Kidney glomerular epithelial cell (primary cell): ENCODE data around the gene MN1.

Source experiments
- DNase-seq: peaks from one replicate; lab custom pipeline; 2025; lab: John Stamatoyannopoulos, UW

Gene MN1

GRCh38 chr22:27827604-27828587, 26.3 kb upstream of the MN1 start:
- no peak for DNase-seq

GRCh38 chr22:27825174-27825573, 23.6 kb upstream of the MN1 start:
- no peak for DNase-seq

- no peak for DNase-seq
Observed at GRCh38 chr22:27823221-27823620, 21.7 kb upstream of the MN1 start.

GRCh38 chr22:27820896-27821866, 19.6 kb upstream of the MN1 start:
- DNase-seq: no peak

GRCh38 chr22:27816552-27816951, 15.0 kb upstream of the MN1 start:
- no peak for DNase-seq

DNA sequence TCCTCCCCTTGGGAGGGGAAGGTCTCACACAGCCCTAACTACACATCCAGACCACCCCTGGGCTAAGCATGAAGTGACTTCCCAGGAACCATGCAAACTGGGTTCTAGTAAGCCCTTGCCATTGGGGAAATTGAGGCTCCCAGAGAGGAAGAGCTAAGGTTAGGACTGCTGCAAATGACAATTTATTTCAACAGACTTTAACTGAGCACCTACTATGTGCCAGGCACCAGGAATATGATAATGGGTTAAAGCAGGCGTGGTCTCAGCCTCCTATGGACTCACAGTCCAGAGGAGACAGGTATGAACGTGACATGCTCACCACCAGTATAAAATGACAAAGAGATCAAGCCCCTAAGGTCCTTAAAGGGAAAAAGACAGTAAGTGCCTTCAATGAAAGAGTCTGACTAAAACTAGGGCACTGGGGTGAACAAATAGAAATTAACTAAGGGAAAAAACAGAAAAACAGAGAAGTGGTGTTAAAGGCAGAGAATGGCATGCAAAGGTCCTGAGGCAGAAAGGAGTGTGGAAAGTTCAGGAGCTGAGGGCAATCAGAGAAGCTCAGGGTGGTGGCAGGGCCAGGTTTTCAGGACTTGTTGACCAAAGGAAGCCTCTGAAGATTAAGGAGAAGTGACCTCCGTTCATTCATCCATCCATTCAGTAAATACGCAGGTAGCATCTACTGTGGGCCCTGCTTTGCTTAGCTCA, 14.4 kb upstream of the MN1 start:
- DNase-seq: no peak

GRCh38 chr22:27814993-27815392, 13.4 kb upstream of the MN1 start:
- DNase-seq: no peak

- DNase-seq: no peak
Observed at GRCh38 chr22:27811778-27812177, 10.2 kb upstream of the MN1 start.

DNA sequence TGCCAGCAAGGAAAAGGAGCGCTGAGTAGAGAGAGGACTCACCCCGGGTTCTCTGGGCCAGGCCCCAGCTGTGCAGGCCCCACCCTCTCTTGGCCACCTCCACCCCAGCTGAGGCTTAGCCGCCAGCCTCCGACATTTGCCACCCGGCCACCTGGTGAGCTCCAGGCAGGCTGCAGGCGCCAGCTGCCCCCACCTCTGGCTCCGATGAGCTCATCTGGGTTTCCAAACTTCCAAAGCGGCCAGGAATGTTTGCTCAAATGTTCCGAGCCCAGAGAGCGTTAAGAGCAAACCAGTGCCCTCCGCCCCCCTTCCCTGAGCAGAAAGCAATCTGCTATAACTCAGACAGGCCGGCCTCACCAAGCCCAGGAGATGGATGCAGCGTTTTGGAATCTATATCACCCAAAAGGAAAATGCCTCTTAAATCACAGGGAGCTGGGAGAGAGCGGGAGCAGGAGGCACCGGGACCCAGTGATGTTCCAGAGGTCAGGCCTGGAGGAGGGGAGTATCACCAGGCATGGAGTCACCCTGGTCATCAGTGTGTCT, 9.1 kb upstream of the MN1 start:
- DNase-seq: no peak

DNA sequence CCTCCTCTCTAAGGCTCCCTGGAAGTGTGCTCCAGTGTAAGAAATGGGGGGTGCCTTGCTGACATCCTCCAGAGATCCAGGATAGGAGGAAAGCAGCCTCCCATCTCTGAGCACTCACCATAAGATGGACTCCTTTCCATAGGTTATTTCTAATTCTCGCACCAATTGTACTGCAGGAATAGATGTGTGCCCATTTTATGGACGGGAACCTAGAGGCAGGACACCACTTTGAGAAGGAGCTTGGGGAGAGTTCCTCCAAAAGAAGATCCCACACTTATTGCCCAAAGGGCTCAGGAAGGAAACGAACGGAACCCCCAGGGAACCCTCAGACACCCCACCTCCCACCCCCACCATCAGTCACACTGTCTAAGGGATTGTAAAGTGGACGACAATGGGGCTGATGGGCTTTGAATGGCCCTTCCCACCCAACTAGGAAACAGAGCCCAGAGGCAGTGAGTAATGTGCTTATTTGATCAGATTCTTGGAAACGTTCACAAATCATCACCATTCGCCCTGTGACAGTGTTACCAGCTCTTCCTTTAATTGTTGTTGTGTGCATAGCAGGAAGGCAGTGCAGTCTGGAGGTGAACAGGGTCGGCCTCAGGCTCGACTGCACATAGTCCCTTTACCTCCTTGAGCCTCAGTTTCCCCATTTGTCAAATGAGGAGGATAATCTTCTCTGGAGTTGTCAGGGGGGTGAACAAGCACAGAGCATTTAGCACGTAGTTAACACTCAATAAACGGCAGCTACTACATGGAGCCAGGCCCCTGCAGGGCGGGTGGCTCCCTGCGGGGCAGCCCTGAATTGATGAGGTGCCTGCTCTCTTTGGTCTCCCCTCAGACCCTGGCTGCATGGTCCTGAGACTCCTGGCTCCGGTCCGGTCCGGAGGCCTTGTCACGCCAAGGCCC, 8.4 kb upstream of the MN1 start:
- no peak for DNase-seq

DNA sequence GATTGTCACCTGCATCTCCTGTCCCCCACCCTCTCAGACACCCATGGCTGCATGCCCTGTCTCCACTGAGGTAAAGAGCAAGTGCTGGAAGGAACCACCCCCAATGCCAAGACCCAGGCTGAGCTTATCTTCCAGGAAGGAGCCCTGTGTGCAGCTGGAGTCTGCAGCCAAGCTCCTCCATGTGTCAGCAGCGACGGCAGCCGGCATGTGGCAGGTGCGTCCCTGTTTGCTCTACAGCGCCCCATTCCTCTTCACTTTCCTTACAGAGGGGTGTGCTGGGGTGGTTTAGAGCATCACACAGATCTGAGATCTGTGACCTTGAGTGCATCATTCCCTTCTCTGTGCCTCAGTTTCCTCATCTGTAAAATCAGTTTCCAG, 7.7 kb upstream of the MN1 start:
- no peak for DNase-seq

DNA sequence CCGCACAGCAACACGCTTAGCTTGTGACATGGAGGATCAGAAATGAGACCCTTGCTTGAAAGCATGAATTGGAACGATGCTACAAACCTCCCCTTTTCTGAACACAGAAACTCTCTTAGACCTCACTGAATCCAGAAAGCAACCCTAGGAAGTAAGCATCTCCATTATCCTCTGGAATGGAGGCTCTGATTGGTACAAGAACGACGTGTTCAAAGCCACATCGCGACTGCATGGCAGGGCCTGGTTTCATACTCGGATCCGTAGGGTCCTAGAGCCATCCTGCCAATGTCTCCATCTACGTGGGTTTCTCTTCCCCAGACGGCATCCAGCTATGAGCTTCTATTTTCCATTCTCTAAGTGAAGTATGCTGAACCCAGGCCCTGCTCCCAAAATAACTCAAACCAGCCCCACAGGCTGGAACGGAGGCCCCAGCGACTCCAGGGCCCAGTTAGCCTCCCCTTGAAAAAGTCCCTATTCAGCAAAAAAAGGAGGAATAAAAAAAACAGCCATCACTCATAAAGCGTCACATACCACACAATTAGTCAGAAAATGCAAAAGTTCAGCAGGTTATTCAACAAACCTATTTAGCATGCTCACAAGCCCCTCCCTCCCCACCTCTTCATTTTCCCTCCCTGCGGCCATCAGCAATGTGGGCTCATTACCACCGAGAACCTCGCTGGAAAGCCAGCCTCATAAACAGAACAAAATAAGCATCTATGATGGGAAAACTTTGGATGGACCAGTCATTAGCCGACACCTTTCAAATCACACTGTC, 7.1 kb upstream of the MN1 start:
- no peak for DNase-seq

DNA sequence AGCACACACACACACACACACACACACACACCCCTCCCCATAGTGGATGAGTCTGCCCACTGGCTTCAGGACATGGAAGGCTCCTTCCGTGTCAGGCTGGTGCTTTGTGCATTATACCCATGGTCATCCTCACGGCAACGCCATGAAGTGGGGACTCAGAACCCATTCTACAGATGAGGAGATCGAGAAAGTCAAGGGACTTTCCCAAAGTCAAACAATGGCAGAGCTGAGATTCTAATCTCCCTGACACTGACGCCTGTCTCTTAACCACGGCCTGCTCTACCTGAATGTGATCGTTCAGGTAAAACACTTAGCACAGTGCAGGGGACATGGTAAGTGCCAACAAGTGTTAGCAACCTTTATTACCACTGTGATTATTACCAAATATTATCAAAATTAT, 4.3 kb upstream of the MN1 start:
- no peak for DNase-seq

DNA sequence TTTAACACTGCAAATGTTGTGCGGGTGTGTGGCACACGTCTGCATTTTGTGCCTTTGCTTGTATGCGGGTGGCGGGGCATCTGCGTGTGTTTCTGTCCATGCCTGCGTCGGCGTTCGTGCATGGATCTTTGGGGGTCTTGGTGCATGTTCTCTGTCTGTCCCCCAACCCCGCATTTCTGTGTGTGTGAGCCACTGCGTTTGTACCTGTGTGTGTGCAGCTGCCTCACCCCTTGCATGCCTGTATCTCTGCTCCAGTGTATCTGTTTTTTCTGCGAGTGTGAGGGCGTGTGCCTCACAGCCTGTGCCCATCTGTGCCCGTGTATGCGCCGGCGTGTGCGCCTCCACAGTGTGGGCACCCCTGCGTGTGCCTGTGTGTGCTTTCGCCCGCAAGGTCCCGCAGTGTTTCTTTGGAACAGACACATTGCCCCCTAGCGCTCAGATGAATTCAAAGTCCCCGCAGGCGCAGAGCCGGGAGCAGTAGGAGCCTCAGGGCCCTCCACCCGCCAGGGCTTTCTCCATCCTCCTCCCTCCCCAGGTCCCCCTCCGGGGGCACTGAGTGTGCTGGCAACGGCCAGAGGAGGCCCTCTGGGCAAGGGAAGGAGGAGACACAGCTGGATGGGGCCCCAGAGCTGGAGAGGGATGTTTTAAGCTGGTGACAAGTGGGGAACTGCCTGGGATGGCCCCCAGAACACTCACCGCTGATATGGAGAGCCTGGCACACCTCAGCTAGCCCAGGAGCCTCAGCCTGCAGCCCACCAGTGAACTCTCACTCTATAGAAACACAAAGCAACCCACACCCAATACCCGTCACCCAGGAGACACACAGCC, 3.1 kb upstream of the MN1 start:
- DNase-seq: peak; percentile 60

GRCh38 chr22:27803841-27804415, 2.4 kb upstream of the MN1 start:
- DNase-seq: no peak

GRCh38 chr22:27802346-27803073, 954 bp upstream of the MN1 start:
- DNase-seq: no peak

GRCh38 chr22:27801202-27801615, 347 bp downstream of the MN1 start:
- DNase-seq: peak; percentile 17
